ENCODE data around the gene ZDHHC9. TPM values are rescaled to one million over a fixed set of nuclear protein-coding genes. Genes with fewer than 3 reads are reported as not detected.

The ZDHHC9 gene
- total and polyA plus RNA-seq, 9 of the 15 experiments (the other 6 are each of a cell fraction or from before 2014, with no cell fraction given): 6.8 to 22.4 (median 9.1) TPM

DNA sequence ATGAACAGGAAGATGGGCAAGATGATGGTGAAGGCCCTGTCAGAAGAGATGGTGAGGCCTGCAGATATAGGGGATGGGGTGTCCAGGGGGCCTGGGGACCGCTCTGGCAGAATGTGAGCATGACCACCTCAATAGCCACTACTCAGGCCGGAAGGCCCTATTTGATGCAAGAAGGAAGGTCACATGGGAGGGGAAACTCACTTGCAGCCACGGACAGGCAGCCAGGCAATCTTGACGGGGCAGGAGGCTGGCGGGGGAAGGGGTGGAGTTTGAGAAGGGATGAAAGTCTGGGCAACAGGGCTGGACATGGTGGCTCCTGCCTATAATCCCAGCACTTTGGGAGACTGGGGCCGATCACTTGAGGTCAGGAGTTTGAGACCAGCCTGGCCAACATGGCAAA is 55.2 kb downstream of the ZDHHC9 start (continued):
- TF ChIP-seq, protein P1, sequence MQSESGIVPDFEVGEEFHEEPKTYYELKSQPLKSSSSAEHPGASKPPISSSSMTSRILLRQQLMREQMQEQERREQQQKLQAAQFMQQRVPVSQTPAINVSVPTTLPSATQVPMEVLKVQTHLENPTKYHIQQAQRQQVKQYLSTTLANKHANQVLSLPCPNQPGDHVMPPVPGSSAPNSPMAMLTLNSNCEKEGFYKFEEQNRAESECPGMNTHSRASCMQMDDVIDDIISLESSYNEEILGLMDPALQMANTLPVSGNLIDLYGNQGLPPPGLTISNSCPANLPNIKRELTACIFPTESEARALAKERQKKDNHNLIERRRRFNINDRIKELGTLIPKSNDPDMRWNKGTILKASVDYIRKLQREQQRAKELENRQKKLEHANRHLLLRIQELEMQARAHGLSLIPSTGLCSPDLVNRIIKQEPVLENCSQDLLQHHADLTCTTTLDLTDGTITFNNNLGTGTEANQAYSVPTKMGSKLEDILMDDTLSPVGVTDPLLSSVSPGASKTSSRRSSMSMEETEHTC (IDR thresholded peaks at IDR 0.05): no peak
- TF ChIP-seq, protein P2, sequence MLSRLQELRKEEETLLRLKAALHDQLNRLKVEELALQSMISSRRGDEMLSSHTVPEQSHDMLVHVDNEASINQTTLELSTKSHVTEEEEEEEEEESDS (CRISPR knock-in tag; IDR thresholded peaks at IDR 0.05): no peak
- TF ChIP-seq, protein P3, sequence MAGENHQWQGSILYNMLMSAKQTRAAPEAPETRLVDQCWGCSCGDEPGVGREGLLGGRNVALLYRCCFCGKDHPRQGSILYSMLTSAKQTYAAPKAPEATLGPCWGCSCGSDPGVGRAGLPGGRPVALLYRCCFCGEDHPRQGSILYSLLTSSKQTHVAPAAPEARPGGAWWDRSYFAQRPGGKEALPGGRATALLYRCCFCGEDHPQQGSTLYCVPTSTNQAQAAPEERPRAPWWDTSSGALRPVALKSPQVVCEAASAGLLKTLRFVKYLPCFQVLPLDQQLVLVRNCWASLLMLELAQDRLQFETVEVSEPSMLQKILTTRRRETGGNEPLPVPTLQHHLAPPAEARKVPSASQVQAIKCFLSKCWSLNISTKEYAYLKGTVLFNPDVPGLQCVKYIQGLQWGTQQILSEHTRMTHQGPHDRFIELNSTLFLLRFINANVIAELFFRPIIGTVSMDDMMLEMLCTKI (IDR thresholded peaks at IDR 0.05; ENCODE audit: partially characterized antibody): no peak
- TF ChIP-seq SIN3A (IDR thresholded peaks at IDR 0.05; ENCODE audit: borderline replicate concordance in 2 of 2, control insufficient read depth in 1 of 2, low read depth in 2 of 2, low read length in 2 of 2) (no peak), XRCC4 (IDR thresholded peaks at IDR 0.05; ENCODE audit: extremely low read depth, insufficient read depth, insufficient read length) (no peak), KLF1 (tag; IDR thresholded peaks at IDR 0.05) (no peak), GABPB1 (CRISPR knock-in tag; IDR thresholded peaks at IDR 0.05) (no peak), GABPA (tag; conservative IDR thresholded peaks at IDR 0.05; ENCODE audit: low read depth) (no peak), ZNF551 (CRISPR knock-in tag; IDR thresholded peaks at IDR 0.05) (no peak)
- TF ChIP-seq, protein P4, sequence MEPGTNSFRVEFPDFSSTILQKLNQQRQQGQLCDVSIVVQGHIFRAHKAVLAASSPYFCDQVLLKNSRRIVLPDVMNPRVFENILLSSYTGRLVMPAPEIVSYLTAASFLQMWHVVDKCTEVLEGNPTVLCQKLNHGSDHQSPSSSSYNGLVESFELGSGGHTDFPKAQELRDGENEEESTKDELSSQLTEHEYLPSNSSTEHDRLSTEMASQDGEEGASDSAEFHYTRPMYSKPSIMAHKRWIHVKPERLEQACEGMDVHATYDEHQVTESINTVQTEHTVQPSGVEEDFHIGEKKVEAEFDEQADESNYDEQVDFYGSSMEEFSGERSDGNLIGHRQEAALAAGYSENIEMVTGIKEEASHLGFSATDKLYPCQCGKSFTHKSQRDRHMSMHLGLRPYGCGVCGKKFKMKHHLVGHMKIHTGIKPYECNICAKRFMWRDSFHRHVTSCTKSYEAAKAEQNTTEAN (CRISPR knock-in tag; IDR thresholded peaks at IDR 0.05): no peak
- TF ChIP-seq, protein P5, sequence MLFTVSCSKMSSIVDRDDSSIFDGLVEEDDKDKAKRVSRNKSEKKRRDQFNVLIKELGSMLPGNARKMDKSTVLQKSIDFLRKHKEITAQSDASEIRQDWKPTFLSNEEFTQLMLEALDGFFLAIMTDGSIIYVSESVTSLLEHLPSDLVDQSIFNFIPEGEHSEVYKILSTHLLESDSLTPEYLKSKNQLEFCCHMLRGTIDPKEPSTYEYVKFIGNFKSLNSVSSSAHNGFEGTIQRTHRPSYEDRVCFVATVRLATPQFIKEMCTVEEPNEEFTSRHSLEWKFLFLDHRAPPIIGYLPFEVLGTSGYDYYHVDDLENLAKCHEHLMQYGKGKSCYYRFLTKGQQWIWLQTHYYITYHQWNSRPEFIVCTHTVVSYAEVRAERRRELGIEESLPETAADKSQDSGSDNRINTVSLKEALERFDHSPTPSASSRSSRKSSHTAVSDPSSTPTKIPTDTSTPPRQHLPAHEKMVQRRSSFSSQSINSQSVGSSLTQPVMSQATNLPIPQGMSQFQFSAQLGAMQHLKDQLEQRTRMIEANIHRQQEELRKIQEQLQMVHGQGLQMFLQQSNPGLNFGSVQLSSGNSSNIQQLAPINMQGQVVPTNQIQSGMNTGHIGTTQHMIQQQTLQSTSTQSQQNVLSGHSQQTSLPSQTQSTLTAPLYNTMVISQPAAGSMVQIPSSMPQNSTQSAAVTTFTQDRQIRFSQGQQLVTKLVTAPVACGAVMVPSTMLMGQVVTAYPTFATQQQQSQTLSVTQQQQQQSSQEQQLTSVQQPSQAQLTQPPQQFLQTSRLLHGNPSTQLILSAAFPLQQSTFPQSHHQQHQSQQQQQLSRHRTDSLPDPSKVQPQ (CRISPR knock-in tag; IDR thresholded peaks at IDR 0.05; ENCODE audit: borderline replicate concordance): no peak
- TF ChIP-seq, protein P6, sequence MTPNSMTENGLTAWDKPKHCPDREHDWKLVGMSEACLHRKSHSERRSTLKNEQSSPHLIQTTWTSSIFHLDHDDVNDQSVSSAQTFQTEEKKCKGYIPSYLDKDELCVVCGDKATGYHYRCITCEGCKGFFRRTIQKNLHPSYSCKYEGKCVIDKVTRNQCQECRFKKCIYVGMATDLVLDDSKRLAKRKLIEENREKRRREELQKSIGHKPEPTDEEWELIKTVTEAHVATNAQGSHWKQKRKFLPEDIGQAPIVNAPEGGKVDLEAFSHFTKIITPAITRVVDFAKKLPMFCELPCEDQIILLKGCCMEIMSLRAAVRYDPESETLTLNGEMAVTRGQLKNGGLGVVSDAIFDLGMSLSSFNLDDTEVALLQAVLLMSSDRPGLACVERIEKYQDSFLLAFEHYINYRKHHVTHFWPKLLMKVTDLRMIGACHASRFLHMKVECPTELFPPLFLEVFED (CRISPR knock-in tag; conservative IDR thresholded peaks at IDR 0.05): no peak
- TF ChIP-seq, protein P7, sequence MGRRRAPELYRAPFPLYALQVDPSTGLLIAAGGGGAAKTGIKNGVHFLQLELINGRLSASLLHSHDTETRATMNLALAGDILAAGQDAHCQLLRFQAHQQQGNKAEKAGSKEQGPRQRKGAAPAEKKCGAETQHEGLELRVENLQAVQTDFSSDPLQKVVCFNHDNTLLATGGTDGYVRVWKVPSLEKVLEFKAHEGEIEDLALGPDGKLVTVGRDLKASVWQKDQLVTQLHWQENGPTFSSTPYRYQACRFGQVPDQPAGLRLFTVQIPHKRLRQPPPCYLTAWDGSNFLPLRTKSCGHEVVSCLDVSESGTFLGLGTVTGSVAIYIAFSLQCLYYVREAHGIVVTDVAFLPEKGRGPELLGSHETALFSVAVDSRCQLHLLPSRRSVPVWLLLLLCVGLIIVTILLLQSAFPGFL (CRISPR knock-in tag; IDR thresholded peaks at IDR 0.05): no peak
- TF ChIP-seq, protein P8, sequence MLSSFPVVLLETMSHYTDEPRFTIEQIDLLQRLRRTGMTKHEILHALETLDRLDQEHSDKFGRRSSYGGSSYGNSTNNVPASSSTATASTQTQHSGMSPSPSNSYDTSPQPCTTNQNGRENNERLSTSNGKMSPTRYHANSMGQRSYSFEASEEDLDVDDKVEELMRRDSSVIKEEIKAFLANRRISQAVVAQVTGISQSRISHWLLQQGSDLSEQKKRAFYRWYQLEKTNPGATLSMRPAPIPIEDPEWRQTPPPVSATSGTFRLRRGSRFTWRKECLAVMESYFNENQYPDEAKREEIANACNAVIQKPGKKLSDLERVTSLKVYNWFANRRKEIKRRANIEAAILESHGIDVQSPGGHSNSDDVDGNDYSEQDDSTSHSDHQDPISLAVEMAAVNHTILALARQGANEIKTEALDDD (IDR thresholded peaks at IDR 0.05): no peak

Data from K562 (cell line).